Skin epidermis (tissue), 12 donors: ENCODE measurements around the gene ATAD5.
"Not testable (repeated sequence)": the region's sequence is repeated elsewhere in the genome, so short reads cannot be mapped to it uniquely, and the experiment has no call there.

Experiments used
- H3K27ac ChIP-seq, 21 experiments: fragments of 200-600 bp; sonication (generic) in 11 of 21; one replicate each; pipeline ENCODE4 v1.5.0; 2020; ENCODE audit warnings: mild to moderate bottlenecking in 3 of 21, inconsistent platforms in 2 of 21, moderate library complexity in 2 of 21
- H3K4me3 ChIP-seq, 7 experiments: fragments of 200-600 bp; sonication (generic) in 2 of 7; one replicate each; pipeline ENCODE4 v1.5.0; 2020; ENCODE audit warnings: inconsistent platforms in 2 of 7, mild to moderate bottlenecking in 2 of 7, moderate library complexity in 1 of 7

The ATAD5 gene

DNA sequence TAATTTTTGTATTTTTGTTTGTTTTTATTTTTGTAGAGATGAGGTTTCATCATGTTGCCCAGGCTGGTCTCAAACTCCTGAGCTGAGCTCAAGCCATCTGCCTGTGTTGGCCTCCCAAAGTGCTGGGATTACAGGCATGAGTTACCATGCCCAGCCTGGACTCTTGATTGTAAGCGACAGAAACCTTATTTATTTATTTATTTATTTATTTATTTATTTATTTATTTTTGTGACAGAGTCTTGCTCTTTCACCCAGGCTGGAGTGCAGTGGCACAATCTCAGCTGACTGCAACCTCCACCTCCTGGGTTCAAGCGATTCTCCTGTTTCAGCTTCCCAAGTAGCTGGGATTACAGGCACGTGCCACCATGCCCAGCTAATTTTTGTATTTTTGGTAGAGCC is 98.1 kb downstream of the ATAD5 start:
- not testable (repeated sequence) for H3K27ac ChIP-seq, H3K4me3 ChIP-seq

DNA sequence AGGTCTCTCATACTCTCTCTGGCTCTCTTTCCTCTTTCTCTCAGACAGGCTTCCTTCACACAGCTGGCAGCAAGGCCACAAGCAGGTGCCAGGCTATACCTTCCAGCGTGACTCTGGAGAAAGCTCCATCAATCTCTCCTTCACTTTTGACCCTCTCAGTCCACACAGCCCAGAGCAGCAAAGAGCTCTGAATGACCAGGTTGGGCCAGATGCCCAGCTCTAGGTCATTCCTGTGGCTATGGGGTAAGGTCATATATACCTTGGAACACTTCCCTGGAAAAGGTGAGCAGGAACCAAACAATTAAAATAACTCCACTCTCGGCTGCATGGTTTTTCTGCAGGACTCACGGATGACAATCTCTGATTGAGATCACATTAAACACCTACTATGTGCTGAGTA is 98.7 kb downstream of the ATAD5 start:
- Histone ChIP-seq H3K4me3 (no peak overlapping the region), H3K27ac (no peak overlapping the region)

GRCh38 chr17:30931582-30931981 is 99.8 kb downstream of the ATAD5 start:
- H3K4me3 ChIP-seq, H3K27ac ChIP-seq: not testable (repeated sequence)

GRCh38 chr17:30933966-30934365 is 102.2 kb downstream of the ATAD5 start:
- Histone ChIP-seq H3K27ac (no peak overlapping the region), H3K4me3 (no peak overlapping the region)

- H3K4me3 ChIP-seq, result no peak overlapping the region
- H3K27ac ChIP-seq, result peak overlapping the region in 4 of 21 experiments; percentile 12 to 41 (median 26)
Observed at GRCh38 chr17:30939051-30939689, 107.4 kb downstream of the ATAD5 start.

DNA sequence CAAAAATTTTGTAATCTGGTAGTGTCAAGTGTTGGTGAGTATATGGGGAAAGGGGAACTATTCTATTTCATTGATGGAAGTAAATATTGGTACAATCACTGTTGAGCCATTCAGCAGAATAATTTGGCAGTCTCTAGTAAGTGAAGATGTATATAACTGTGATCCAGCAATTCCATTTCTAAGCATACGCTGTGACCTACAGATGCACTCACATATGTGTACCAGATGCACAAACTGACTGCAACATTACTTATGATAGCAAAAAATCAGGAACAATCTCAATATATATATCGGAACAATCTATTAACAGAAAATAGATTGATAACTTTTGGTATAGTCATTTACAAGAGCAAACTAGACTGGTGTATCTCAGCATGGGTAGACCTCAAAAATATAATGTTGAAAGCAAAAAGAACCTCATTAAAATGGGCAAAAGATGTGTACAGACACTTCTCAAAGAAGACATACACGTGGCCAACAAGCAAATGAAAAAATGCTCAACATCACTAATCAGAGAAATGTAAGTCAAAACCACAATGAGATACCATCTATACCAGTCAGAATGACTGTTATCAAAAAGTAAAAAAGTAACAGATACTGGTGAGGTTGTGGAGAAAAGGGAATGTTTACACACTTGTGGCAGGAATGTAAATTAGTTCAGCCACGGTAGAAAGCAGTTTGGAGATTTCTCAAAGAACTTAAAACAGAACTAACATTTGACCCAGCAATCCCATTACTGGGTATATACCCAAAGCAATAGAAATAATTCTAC is 110.7 kb downstream of the ATAD5 start:
- Histone ChIP-seq H3K4me3 (no peak overlapping the region), H3K27ac (no peak overlapping the region)
